ENCODE data around the gene ANKRD39.

Gene ANKRD39, protein sequence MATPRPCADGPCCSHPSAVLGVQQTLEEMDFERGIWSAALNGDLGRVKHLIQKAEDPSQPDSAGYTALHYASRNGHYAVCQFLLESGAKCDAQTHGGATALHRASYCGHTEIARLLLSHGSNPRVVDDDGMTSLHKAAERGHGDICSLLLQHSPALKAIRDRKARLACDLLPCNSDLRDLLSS

DNA sequence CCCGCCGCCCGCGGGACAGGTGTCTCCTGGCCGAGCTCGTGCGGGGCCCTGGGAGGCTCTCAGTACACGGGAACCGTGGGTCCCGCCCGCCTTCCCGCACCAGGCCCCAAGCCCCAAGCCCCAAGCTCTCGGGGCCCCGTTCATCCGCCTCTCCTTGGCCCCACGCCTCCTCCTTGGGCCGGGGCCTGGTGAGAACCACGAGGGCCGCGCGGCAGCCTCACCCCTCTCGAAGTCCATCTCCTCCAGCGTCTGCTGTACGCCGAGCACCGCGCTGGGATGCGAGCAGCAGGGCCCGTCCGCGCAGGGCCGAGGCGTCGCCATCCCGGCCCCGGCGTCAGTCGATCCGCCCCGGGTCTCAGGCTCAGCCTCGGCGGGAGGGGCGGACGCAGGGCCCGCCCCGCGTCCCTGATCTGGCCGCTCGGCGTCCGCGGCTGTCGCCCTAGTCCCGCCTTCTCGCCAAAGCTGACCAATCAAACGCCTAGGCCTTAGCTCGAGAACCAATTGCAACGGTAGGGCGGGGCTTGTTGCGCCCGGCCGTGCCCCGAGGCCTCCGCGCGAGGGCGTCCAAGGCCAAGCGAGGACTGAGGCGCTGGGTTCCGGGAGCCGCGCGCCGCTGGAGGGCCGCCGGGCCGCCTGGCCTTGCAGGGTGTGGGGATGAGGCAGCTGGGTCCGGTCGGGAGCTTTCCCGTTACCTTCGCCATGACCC is at the start of gene ANKRD39:
Gene ANKRD39 (minus strand): TSS at position 350 of the 706 bp plus-strand sequence. CDS start 29 bp downstream, at position 321.
- Histone ChIP-seq H3K27ac (ENCODE audit: low read length) (peak within 1 kb of the TSS; percentile 82), H3K27me3 (ENCODE audit: control insufficient read depth in 1 of 2, insufficient read depth in 2 of 2, low read length in 2 of 2) (no peaks in the 10 kb centered on the region), H3K9me3 (ENCODE audit: control insufficient read depth in 2 of 2, low read length in 2 of 2) (no peaks in the 10 kb centered on the region), H3K9ac (ENCODE audit: low read length in 2 of 2) (peak within 1 kb of the TSS; percentile 76 to 81), H3K4me3 (ENCODE audit: low read length in 2 of 2) (peak within 1 kb of the TSS; percentile 73 to 86), H3K4me1 (ENCODE audit: control insufficient read depth, insufficient read depth, low read length) (peaks cover 39% of the 10 kb centered on the region), H3K36me3 (ENCODE audit: control insufficient read depth in 2 of 2, insufficient read depth in 2 of 2, low read length in 2 of 2) (peaks cover 26% of the 10 kb centered on the region in 2 donors)

DNA sequence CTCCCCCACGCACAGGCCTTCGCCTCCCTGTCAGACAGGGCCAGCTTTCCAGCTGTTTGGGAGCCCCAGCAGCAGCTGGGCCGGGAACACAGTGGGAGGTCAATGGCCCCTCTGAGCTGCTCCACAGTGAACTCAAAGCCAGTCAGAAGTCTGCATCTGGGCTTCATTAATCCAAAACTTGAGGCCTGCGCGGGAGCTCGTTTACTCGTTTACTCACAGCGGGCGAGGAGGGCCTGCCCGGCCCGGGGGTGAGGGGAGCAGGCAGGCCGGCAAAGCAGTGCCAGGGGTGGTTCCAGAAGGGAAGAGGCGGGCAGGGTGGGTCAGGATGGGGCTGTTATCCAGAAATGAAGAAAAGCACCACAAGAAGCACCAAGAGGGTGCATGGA is 48.9 kb upstream of the ANKRD39 start:
- Histone ChIP-seq H3K27me3 (ENCODE audit: control insufficient read depth in 1 of 2, insufficient read depth in 2 of 2, low read length in 2 of 2) (no peaks in the 10 kb centered on the region), H3K9me3 (ENCODE audit: control insufficient read depth in 2 of 2, low read length in 2 of 2) (no peaks in the 10 kb centered on the region), H3K27ac (ENCODE audit: low read length) (peak overlapping the region; percentile 99), H3K9ac (ENCODE audit: low read length in 2 of 2) (peak overlapping the region; percentile 74 to 76), H3K4me1 (ENCODE audit: control insufficient read depth, insufficient read depth, low read length) (peaks cover 43% of the 10 kb centered on the region), H3K4me3 (ENCODE audit: low read length in 2 of 2) (peak overlapping the region; percentile 56 to 67), H3K36me3 (ENCODE audit: control insufficient read depth in 2 of 2, insufficient read depth in 2 of 2, low read length in 2 of 2) (no peaks in the 10 kb centered on the region)

DNA sequence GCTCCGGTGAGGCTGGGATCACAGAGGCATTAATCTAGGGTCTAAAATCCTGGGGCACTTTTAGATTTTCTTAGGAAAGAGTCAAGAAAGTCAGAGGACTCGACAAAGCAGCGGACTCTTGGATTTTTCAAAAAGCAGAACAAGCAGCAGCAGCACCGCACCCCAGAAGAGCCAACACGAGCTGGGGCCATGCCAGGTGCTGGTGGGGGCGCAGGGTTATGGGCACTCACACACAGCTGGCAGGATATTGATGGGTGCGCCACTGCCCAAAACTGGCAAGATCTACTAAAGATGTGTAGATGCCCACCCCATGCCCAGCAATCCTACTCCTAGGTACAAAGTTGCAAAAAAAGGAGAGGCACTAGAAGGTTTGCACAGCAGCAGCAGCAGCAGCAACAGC is 46.0 kb upstream of the ANKRD39 start:
- Histone ChIP-seq H3K27ac (ENCODE audit: low read length) (peak overlapping the region; percentile 58), H3K9me3 (ENCODE audit: control insufficient read depth in 2 of 2, low read length in 2 of 2) (no peaks in the 10 kb centered on the region), H3K4me3 (ENCODE audit: low read length in 2 of 2) (peak overlapping the region in 1 of 2 donors; percentile 15), H3K9ac (ENCODE audit: low read length in 2 of 2) (peak overlapping the region; percentile 29 to 37), H3K36me3 (ENCODE audit: control insufficient read depth in 2 of 2, insufficient read depth in 2 of 2, low read length in 2 of 2) (no peaks in the 10 kb centered on the region), H3K27me3 (ENCODE audit: control insufficient read depth in 1 of 2, insufficient read depth in 2 of 2, low read length in 2 of 2) (no peaks in the 10 kb centered on the region), H3K4me1 (ENCODE audit: control insufficient read depth, insufficient read depth, low read length) (peaks cover 46% of the 10 kb centered on the region)

DNA sequence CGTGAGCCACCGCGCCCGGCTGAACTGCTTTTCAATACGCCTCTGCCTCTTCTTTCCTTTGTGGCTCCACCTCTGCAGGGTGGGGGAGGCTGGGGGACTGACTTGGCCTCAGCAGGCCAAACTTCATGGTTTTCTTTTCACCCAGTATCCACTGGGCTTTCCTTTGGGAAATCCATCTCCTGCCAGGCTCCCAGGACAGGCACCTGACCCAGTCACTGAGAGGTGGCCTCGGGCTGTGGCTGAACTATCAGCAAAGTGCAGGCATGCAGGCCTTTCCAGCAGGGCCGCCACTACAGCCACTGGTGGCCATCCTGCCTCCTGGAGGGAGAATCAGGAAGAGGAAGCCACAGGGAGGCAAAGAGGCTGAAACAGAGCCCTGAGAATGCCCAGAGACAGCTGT is 45.5 kb upstream of the ANKRD39 start:
- Histone ChIP-seq H3K4me3 (ENCODE audit: low read length in 2 of 2) (peak overlapping the region in 1 of 2 donors; percentile 15), H3K36me3 (ENCODE audit: control insufficient read depth in 2 of 2, insufficient read depth in 2 of 2, low read length in 2 of 2) (no peaks in the 10 kb centered on the region), H3K9ac (ENCODE audit: low read length in 2 of 2) (peak overlapping the region; percentile 29 to 37), H3K27me3 (ENCODE audit: control insufficient read depth in 1 of 2, insufficient read depth in 2 of 2, low read length in 2 of 2) (no peaks in the 10 kb centered on the region), H3K27ac (ENCODE audit: low read length) (peak overlapping the region; percentile 58), H3K9me3 (ENCODE audit: control insufficient read depth in 2 of 2, low read length in 2 of 2) (no peaks in the 10 kb centered on the region), H3K4me1 (ENCODE audit: control insufficient read depth, insufficient read depth, low read length) (peaks cover 48% of the 10 kb centered on the region)

DNA sequence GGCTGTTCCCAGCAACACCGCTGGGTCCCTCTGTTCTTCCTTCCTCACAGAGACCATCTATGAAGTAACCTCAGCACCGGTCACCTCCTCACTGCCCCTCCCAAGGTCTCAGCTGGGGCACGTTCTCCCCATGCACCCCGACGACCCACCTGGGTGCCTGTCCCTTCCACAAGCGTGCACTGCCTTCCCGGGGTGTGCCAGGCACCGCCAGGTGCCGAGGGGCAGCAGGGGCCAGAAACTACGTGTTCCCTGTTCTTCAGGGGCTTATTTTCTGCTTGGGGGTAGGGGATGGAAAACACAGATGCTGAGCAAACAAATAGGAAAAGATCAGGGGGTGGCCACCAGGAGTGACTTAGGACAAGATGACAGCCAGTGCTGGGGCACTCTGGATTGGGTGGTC is 42.4 kb upstream of the ANKRD39 start:
- no peaks in the 10 kb centered on the region for H3K27me3 ChIP-seq (ENCODE audit: control insufficient read depth in 1 of 2, insufficient read depth in 2 of 2, low read length in 2 of 2)

DNA sequence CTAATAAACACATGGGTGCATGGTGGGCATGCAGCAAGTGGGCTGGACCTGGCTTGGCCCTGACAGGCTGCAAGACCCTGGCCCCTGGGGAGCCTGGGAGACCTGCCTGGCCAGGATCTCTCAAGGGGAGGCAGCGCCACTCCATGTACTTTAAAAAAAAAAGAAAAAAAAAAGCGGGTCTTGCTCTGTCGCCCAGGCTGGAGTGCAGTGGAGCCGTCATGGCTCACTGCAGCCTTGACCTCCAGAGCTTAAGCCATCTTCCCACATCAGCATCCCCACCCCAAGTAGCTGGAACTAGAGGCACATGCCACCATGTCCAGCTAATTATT is 41.6 kb upstream of the ANKRD39 start:
- H3K4me3 ChIP-seq (ENCODE audit: low read length in 2 of 2) = no peak overlapping the region
- no peaks in the 10 kb centered on the region for H3K36me3 ChIP-seq (ENCODE audit: control insufficient read depth in 2 of 2, insufficient read depth in 2 of 2, low read length in 2 of 2)
- H3K4me1 ChIP-seq (ENCODE audit: control insufficient read depth, insufficient read depth, low read length) = peaks cover 39% of the 10 kb centered on the region
- H3K9ac ChIP-seq (ENCODE audit: low read length in 2 of 2) = no peak overlapping the region
- H3K27me3 ChIP-seq (ENCODE audit: control insufficient read depth in 1 of 2, insufficient read depth in 2 of 2, low read length in 2 of 2) = no peaks in the 10 kb centered on the region
- H3K27ac ChIP-seq (ENCODE audit: low read length) = no peak overlapping the region
- no peaks in the 10 kb centered on the region for H3K9me3 ChIP-seq (ENCODE audit: control insufficient read depth in 2 of 2, low read length in 2 of 2)

More for the DNA sequence above, 42.4 kb upstream of the ANKRD39 start:
- Histone ChIP-seq H3K27ac (ENCODE audit: low read length) (no peak overlapping the region), H3K4me3 (ENCODE audit: low read length in 2 of 2) (no peak overlapping the region), H3K36me3 (ENCODE audit: control insufficient read depth in 2 of 2, insufficient read depth in 2 of 2, low read length in 2 of 2) (no peaks in the 10 kb centered on the region), H3K4me1 (ENCODE audit: control insufficient read depth, insufficient read depth, low read length) (peaks cover 43% of the 10 kb centered on the region), H3K9ac (ENCODE audit: low read length in 2 of 2) (no peak overlapping the region), H3K9me3 (ENCODE audit: control insufficient read depth in 2 of 2, low read length in 2 of 2) (no peaks in the 10 kb centered on the region)

DNA sequence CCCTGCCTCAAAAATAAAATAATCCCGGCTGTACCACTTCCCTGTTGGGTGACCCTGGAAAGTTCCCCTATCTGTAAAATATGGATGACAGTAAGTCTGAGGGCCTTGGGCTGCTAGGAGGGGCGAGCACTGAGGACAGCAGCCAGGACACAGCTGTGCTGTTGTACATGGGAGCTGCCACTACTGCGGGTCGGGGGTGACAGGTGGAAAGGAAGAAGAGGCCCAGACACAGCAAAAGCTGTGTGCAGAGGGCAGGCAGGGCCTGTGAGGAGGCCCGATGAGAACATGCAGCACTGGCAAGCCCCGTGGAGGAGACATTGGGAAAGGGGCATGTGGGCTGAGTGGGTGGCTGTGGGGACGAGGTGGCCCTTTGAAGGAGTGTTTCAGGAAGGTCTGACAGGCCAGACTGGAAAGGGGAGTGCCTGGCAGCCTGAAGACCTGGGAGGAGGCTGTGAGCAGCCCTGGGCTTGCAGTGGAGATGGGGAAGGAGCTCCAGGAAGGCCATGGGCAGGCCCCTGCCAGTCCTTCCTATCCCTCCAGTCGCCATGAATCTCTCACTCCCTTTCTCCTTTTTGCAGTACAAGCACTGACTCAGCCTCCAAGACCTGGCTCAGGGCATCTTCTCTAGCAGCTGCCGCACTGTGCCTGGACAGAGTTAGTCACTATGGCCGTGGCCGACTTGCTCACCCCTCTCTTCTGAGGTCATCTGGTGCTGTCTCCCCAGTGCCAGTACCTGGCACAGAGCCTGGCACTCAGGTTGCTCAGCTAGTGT is 41.0 kb upstream of the ANKRD39 start:
- Histone ChIP-seq H3K9ac (ENCODE audit: low read length in 2 of 2) (no peak overlapping the region), H3K27me3 (ENCODE audit: control insufficient read depth in 1 of 2, insufficient read depth in 2 of 2, low read length in 2 of 2) (no peaks in the 10 kb centered on the region), H3K36me3 (ENCODE audit: control insufficient read depth in 2 of 2, insufficient read depth in 2 of 2, low read length in 2 of 2) (no peaks in the 10 kb centered on the region), H3K4me3 (ENCODE audit: low read length in 2 of 2) (no peak overlapping the region), H3K4me1 (ENCODE audit: control insufficient read depth, insufficient read depth, low read length) (peaks cover 34% of the 10 kb centered on the region), H3K27ac (ENCODE audit: low read length) (no peak overlapping the region), H3K9me3 (ENCODE audit: control insufficient read depth in 2 of 2, low read length in 2 of 2) (no peaks in the 10 kb centered on the region)

DNA sequence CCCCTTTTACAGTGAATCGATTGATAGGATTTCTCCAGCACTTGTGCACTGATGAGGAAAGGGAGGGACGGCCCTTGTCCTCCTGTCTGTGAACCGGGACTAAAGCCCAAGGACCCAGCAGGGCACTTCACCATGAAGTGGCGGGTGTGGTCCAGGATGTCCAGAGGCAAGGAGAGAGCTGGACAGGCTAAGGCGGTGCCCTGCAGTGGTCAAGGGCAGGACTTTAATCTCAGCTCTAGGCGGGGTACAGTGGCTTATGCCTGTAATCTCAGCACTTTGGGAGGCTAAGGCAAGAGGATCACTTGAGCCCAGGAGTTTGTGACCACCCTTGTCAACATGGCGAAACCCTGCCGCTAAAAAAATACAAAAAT is 40.3 kb upstream of the ANKRD39 start:
- Histone ChIP-seq H3K27ac (ENCODE audit: low read length) (no peak overlapping the region), H3K27me3 (ENCODE audit: control insufficient read depth in 1 of 2, insufficient read depth in 2 of 2, low read length in 2 of 2) (no peaks in the 10 kb centered on the region), H3K9me3 (ENCODE audit: control insufficient read depth in 2 of 2, low read length in 2 of 2) (no peaks in the 10 kb centered on the region), H3K4me3 (ENCODE audit: low read length in 2 of 2) (no peak overlapping the region), H3K4me1 (ENCODE audit: control insufficient read depth, insufficient read depth, low read length) (peaks cover 28% of the 10 kb centered on the region), H3K9ac (ENCODE audit: low read length in 2 of 2) (no peak overlapping the region), H3K36me3 (ENCODE audit: control insufficient read depth in 2 of 2, insufficient read depth in 2 of 2, low read length in 2 of 2) (no peaks in the 10 kb centered on the region)

DNA sequence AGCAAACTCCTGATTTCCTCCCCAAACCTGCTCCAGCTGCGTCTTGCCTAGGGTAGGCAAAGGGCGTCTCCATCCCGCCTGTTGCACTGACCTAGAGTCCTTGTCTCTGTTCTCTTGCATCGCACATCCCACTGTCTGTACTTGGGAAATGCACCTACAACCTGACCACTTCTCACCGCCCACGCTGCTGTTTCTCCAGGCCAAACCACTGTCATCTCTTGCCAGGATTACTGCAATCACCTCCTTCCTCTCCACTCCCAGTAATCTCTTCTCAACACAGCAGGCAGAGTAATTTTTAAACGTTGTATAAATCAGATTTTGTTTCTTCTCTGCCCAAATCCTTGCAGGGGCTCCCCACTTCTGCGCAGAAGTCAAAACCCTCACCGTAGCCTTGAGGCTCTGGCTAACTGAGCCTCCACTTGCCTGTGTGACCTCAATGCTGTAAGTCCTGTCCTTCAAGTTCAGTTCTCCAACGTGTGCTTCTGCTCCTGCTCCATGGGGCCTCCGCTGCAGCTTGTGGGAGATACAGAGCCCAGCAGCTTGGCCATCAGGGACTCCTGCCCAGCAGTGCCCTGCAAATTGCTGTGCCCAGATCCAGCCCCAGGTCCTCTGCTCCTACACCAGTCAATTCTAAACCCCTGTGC is 39.8 kb upstream of the ANKRD39 start:
- Histone ChIP-seq H3K27ac (ENCODE audit: low read length) (no peak overlapping the region), H3K9me3 (ENCODE audit: control insufficient read depth in 2 of 2, low read length in 2 of 2) (no peaks in the 10 kb centered on the region), H3K4me3 (ENCODE audit: low read length in 2 of 2) (no peak overlapping the region)

DNA sequence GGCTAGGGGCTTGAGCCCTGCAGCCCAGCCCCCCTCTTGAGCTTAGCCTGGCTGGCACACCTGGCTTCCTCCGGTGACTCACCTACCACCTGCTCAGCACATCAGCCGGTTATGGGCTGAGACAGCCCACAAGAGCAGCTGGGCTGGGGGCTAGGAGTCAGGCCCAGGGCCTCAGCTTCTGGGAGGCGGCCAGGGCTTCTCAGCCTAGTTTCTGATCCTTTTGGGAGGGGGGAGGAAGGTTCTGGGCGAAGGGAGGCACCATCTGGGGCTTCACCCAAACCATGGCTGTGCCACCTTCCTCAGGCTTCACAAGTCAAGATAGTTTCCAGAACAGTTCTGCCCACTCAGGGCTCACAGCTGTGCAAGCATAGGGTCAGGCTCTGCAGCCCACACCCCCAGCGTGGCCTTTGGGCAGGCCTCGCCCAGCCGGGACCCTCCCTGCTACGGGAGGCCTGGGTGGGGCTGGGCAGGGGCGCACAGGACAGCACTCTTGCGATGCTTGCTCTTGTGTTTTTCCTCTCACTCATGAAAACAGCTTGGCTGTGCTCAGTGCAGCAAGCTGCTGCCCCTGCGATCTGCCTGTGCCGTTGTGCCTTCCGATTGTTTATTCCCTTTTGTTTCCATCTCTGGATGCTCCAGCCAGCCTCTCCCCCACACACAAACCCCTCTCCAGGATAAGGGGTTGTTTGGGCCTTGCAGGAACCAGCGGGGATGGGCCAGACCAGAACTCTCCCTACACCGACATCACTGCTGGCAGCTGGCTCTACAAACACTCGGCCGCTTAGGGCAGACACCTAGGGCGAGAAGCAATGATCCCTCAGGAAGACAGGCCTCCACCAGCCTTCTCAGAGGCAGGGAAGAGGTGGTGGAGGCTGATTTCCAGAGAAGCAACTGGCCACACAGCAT is 38.2 kb upstream of the ANKRD39 start:
- H3K27ac ChIP-seq (ENCODE audit: low read length) = peak overlapping the region; percentile 69
- H3K9me3 ChIP-seq (ENCODE audit: control insufficient read depth in 2 of 2, low read length in 2 of 2) = no peaks in the 10 kb centered on the region
- H3K4me1 ChIP-seq (ENCODE audit: control insufficient read depth, insufficient read depth, low read length) = peaks cover 37% of the 10 kb centered on the region
- H3K27me3 ChIP-seq (ENCODE audit: control insufficient read depth in 1 of 2, insufficient read depth in 2 of 2, low read length in 2 of 2) = no peaks in the 10 kb centered on the region
- no peaks in the 10 kb centered on the region for H3K36me3 ChIP-seq (ENCODE audit: control insufficient read depth in 2 of 2, insufficient read depth in 2 of 2, low read length in 2 of 2)
- no peak overlapping the region for H3K4me3 ChIP-seq (ENCODE audit: low read length in 2 of 2)
- H3K9ac ChIP-seq (ENCODE audit: low read length in 2 of 2) = peak overlapping the region; percentile 20 to 47

More for the DNA sequence above, 39.8 kb upstream of the ANKRD39 start:
- no peak overlapping the region for H3K9ac ChIP-seq (ENCODE audit: low read length in 2 of 2)
- no peaks in the 10 kb centered on the region for H3K27me3 ChIP-seq (ENCODE audit: control insufficient read depth in 1 of 2, insufficient read depth in 2 of 2, low read length in 2 of 2)
- H3K4me1 ChIP-seq (ENCODE audit: control insufficient read depth, insufficient read depth, low read length) = peaks cover 28% of the 10 kb centered on the region
- no peaks in the 10 kb centered on the region for H3K36me3 ChIP-seq (ENCODE audit: control insufficient read depth in 2 of 2, insufficient read depth in 2 of 2, low read length in 2 of 2)
